ENCODE measurements around the gene IGSF11.

The IGSF11 gene

DNA sequence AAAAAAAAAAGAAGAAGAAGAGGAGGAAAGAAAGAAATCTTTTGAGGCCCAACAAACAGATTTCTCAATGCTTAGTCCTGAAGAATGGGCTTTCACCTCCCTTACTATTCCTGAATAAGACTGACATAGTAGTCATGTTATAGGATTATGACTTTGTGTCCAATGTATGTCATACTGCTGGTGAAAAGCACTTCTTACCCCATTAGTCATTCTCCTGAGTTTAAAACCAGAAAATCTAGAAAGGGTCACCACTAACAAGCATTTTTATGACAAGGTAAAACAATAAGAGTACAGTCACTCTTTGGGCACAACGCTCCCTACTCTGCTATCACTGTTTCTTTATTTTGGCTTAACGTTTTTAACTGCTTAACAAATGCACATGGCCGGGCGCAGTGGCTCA lies 88.2 kb downstream of the IGSF11 start:
- no peak for DNase-seq

DNA sequence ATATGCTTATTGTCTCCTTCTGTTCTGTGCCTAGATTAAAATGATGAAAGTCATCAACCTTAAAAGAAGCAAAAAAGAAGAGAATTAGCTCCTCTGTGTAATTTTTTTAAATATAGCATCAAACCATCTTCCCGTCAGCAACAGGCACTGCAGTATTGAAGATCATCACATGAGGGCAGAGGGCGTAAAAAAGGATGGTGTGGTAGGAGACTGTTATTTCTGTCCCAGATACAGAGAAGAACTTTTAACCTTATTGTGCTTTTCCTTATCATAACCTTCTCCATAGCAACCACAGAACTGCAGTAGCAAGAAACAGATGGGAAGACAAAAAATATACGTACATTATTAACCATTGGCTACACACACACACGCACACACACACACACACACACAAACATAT lies 88.8 kb downstream of the IGSF11 start:
- no peak for DNase-seq

DNA sequence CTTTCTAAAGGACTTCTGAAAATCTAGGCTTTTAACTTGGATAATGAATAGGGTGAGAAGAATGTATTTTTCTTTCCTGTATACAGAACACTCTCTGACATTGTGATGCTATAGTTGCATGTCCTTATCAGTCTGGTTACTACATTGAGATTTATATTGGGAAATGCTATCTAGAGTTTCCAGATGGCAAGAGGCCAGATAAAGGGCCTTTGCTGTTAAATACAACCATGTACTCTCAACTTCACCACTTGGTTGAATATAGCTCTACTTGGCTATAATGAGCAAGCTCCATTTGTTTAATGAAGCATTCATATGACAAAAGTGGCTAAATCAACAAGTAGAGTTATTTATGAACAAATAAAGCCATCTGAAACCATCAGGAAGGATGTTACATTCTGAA lies 91.0 kb downstream of the IGSF11 start:
- no peak for DNase-seq

GRCh38 chr3:118942671-118943070 lies 92.0 kb downstream of the IGSF11 start:
- no peak for DNase-seq

- DNase-seq = no peak
Measured at GRCh38 chr3:118942195-118942594, 92.5 kb downstream of the IGSF11 start.

- no peak for DNase-seq
Measured at GRCh38 chr3:118941236-118941635, 93.4 kb downstream of the IGSF11 start.

DNA sequence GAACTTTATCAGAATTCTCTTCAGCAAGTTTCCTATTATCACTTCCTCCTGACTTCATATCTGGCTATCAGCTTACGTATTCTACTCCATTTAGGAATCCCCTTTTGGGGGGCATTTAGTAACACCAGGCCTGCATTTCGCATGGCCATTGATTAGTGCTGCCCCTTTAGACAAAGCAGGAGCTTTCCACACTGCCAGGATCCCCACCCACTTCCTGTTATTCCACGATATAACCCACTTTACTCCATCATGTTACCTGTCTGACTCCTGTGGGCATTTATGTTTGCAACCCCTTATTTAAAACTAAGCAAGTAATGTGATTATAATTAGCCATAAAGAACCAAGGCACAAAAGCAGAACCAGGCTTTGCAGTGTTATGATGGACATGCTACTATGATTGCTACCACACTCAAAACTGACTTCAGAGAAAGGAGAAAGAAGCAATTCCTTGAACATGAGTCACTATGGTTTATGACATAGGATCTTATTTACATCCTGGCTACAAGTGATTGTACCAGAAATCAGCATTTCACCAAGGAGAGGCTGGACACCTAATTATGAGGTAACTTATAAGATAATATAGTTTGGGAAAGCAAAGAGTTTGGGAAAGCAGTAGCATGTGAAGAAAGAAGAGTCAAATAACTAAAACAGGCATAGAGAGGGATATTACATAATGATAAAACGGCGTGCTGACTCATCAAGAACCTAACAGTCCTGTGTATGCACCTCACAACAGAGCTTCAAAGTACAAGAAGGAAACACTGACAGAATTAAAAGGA lies 96.3 kb downstream of the IGSF11 start:
- DNase-seq = no peak

- DNase-seq = no peak
Measured at GRCh38 chr3:118936811-118937210, 97.8 kb downstream of the IGSF11 start.

DNA sequence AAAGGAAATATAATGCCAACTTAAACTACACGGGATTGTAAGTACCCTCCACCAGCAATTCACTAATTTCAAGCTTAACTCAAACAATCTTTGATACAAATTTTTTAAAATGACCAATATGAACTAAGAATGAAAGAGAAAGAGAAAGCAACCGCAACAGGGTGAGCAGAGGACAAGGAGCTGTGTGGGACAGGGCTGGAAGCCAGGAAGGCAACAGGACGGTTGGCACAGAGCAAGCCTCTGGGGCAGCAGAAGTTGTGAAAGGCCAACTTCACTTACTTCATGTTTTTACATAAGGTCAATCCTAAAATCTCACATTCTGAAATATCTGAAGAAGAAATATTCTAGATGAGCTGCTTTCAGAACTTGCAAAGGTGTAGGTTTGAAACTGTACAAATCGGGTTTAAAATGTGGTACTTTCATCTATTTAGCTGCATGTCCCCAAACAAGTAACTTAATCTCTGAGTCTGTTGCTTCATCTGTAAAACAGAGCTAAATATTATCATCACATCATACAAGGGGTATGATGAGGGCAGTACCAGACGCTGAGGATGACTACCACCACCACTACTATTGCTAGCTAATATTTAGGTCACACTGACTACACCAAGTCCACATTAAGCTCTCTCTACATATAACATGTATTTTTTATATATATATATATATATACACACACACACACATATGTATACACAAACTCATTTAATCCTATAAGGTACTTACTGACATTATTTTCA lies 101.7 kb downstream of the IGSF11 start:
- no peak for DNase-seq

- no peak for DNase-seq
Measured at GRCh38 chr3:118931996-118932395, 102.7 kb downstream of the IGSF11 start.

DNA sequence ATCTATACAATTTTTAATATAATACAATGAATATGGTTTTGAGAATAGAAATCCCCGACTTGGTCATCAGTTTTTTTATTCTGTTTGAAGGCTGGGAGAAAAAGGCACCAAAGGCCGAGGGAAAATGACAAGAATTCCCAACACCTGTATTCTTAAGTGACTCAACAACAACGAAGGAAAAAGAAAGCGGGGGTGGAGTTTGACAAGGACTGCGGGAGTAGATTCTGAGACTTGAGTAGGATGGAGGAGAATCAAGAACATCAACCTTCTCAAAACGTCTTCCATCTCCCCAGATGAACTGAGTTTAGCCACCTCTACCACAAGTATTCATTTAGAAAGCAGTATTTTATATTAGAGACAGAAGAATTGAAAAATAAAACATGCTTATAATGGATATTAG lies 107.2 kb downstream of the IGSF11 start:
- no peak for DNase-seq

GRCh38 chr3:118912188-118912587 lies 122.5 kb downstream of the IGSF11 start:
- no peak for DNase-seq

DNA sequence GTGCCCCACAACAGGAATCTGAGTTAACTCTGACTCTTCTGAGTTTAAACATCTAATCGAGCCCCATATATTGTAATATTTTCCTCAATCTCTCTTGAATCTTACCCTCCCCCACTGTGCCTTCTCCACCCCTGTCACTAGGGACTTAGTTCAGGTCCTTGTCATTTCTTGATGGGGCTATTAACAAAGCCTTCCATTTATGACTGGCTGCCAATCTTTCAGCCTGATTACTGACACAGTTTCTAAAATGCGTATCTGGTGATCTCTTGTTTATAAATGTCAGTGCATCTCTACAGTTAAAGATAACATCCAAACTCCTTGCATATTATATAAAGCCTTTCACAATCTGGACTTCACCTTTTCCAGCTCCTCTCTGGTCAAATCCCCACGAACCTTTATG lies 124.3 kb downstream of the IGSF11 start:
- DNase-seq = no peak

- no peak for DNase-seq
Measured at GRCh38 chr3:118909763-118910162, 124.9 kb downstream of the IGSF11 start.

DNA sequence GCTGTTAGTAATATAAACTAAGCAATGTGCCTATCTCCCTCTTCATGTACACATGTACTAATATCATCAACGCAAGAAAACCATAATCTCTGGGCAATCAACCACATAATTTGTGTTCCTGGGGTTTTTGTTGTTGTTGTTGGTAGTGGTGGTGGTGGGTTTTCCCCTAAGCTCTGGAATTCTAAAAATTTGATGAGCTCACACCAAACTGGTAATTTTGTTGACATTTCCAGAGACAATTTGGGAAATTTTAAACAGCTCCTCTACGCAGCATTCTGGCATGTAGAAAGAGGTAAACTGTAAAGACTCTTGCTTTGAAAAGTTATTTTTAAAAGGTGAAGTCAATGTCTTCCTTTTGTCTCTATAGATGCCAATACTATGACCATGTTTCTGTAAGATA lies 126.7 kb downstream of the IGSF11 start:
- no peak for DNase-seq

GRCh38 chr3:118900737-118901525 lies 133.7 kb downstream of the IGSF11 start:
- DNase-seq = no peak

GRCh38 chr3:118890206-118890605 lies 144.4 kb downstream of the IGSF11 start:
- DNase-seq = no peak

DNA sequence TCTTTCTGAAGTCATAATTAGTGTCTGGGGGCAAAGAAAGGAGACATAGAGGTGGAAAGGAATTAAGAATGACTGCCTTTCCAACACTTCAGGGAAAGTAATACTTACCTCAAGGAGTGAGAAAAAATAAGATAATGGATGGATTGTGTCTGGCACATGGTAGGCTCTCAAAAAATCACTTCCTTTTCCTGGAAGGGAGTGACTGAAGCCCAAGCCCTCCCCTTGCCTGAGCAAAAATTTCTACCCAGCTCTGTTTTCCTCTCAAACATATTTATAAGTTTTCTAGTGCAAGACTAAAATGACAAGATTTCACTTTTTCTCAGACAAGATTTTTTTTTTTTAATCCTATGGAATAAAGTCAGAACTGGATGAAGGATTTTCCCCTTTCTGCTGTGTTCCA lies 145.0 kb downstream of the IGSF11 start:
- no peak for DNase-seq

DNA sequence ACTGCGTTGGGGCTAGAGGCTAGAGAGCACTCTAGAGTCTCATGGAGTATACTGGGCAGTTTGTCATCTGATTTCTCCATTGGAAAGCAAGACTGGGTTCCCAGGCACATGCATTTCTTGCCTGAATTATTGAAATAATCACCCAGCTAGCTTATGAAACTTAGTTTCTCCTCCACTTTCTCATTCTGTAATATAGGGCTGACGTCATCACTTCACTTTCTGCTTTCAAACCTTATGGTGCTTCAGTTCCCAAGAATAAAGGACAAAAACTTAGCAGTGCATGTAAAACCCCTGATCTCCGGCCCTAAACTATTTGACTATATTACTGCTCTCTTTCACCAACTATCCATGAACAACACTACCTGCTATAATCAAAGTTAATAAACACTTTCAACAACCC lies 147.9 kb downstream of the IGSF11 start:
- no peak for DNase-seq

DNA sequence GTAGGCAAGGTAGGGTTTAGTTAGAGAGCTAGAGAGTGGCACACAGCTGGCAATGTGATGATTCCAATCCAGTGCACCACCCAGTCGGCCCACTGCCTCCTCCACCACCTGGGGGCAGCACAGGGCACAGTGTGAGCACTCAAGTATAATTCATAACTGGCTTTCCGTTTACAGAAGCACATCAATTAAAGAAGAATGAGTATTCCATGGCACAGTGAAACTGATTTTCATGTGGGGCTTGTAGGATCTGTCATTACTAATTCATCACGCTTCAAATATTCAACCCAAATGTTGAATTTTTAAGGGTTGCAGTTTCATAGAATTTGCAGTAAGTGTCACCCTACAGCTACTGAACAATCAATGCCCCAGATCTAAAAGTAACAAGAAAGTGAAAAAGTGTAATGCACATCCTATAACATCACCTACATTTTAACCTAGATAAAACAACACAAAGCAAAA lies 149.9 kb downstream of the IGSF11 start:
- peak; percentile 80 for DNase-seq

GRCh38 chr3:118882353-118882947 lies 152.2 kb downstream of the IGSF11 start:
- DNase-seq = peak; percentile 63

GRCh38 chr3:118868051-118868450 lies 166.6 kb downstream of the IGSF11 start:
- DNase-seq = no peak

GRCh38 chr3:118863731-118864322 lies 170.8 kb downstream of the IGSF11 start:
- DNase-seq = no peak
